Astrocyte of the spinal cord (primary cell): ENCODE data around the gene PNLIPRP1.

ENCODE experiments used
- DNase-seq: peaks from one replicate; pipeline ENCODE4 v3.0.0; 2011; ENCODE audit warnings: low read depth, low spot score
- H3K4me3 ChIP-seq: 2 replicates; pipeline ENCODE4 v1.5.1; 2011; ENCODE audit warnings: low read depth, mild to moderate bottlenecking, low read length, moderate library complexity
- CTCF ChIP-seq: IDR thresholded peaks from 2 replicates; pipeline ENCODE4 v1.5.1; 2012; ENCODE audit warnings: low read depth, mild to moderate bottlenecking, low read length, inconsistent platforms
- in situ Hi-C: cut with HindIII; loops from 2 replicates; pipeline ENCODE4 v1.10.0; 2017; ENCODE audit warnings: low sequenced_read_pairs

The PNLIPRP1 gene

DNA sequence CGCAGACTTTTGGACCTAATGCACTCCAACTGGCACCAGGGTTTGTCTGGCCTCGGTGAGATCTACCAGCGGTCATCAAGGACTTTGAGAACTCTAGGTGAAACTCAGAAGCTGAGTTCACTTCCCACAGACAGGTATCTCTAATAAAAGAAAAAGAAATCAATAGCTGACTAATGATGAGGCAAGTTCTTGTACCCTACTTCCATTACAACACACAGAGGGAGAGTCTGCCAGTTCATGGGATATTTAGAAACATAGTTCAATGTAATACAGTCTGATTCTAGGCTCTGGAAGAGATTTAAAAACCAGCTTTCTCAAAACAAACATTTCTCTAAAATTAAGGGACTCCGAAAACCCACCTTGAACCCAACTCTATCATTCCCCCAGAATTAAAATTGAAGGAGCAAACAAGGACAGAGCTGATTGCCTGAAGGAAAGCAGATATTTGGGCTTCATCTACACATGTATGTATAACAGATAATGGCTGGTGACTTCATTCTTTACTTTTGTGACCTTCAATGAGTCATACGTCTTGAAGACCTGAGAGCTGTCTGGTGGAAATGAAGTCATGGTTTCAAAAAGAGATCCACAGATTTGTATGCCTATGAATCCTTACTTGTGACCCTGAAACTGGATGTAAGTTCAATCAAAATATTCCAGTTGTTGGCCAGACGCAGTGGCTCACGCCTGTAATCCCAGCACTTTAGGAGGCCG lies 2.7 kb upstream of the PNLIPRP1 start:
- no peak for TF ChIP-seq CTCF
- DNase-seq, result no peak
- in situ Hi-C loops, result no loop called here
- H3K4me3 ChIP-seq, result no peak overlapping the region

DNA sequence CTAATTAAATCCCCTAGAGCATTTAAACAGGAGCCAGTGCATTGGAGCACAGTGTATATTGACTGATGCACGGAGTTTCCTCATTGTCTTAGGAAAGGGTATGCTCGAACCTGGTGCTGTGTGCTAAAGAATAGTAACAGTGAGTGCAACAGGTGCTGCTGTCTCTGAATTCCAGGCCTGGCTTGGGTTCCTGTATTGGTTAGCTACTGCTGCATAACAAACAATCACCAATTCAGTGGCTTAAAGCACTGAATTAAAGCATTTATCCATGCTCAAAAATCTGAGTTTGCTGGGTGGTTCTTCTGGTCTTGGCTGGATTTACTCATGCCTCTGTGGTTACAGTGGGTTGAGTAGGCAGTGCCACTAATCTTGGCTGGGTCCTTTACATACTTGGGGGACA lies 1.8 kb upstream of the PNLIPRP1 start:
- in situ Hi-C loops, result no loop called here
- no peak overlapping the region for H3K4me3 ChIP-seq
- no peak for DNase-seq
- no peak for TF ChIP-seq CTCF

GRCh38 chr10:116589926-116590325 lies 833 bp upstream of the PNLIPRP1 start:
- H3K4me3 ChIP-seq, result no peak overlapping the region
- DNase-seq, result no peak
- in situ Hi-C loops, result no loop called here
- no peak for TF ChIP-seq CTCF

- in situ Hi-C loops, result no loop called here
- no peak for DNase-seq
- H3K4me3 ChIP-seq, result no peak overlapping the region
- TF ChIP-seq CTCF, result no peak
Measured at GRCh38 chr10:116593139-116593740, 2.5 kb downstream of the PNLIPRP1 start.

DNA sequence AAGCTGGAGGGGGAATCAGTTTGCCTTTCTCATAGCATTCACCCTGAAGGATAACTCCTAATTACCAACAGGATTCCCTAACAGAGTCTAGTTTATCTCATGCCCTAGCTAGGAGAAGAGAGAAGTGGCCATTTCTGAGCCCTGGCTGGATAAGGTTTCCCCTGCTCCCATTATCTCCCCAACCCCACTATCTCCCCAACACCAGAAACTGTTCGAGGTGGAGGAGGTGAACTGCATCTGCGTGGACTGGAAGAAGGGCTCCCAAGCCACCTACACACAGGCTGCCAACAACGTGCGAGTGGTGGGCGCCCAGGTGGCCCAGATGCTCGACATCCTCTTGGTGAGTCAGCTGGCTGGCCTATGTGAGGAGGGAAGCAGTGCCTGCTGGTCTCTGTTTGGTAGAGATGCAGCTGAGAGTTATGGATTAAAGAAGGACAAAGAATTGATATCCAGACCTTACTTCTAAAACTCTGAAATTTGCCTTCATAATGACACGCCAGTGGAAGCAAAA lies 3.8 kb downstream of the PNLIPRP1 start:
- in situ Hi-C loops, result no loop called here
- TF ChIP-seq CTCF, result no peak
- H3K4me3 ChIP-seq, result no peak overlapping the region
- no peak for DNase-seq

GRCh38 chr10:116596062-116596461 lies 5.3 kb downstream of the PNLIPRP1 start:
- in situ Hi-C loops, result no loop called here
- TF ChIP-seq CTCF, result no peak
- H3K4me3 ChIP-seq, result no peak overlapping the region
- no peak for DNase-seq
